MM.1S (cell line): ENCODE measurements around the gene GALNT12.

Experiments
- DNase-seq: peaks from one replicate; pipeline ENCODE4 v3.0.0-alpha.2; 2015
- H2AFZ ChIP-seq: fragments of 300-600 bp; sonication (generic); 2 replicates; pipeline ENCODE4 v1.6.0; 2016; ENCODE audit warnings: antibody characterized with exemption, low read length
- H3F3A ChIP-seq: fragments of 300-600 bp; sonication (generic); 2 replicates; pipeline ENCODE4 v1.6.1; 2016; ENCODE audit warnings: mild to moderate bottlenecking, antibody characterized with exemption, low read length, moderate library complexity, mixed read lengths; ENCODE audit not compliant: insufficient read depth
- H3K27ac ChIP-seq: fragments of 300-600 bp; sonication (generic); 2 replicates; pipeline ENCODE4 v1.5.1; 2016; ENCODE audit warnings: mild to moderate bottlenecking, low read length
- H3K27me3 ChIP-seq: fragments of 300-600 bp; sonication (generic); replicated peaks from 2 replicates; pipeline ENCODE4 v1.6.0; 2016; ENCODE audit warnings: low read length; ENCODE audit not compliant: insufficient read depth
- H3K36me3 ChIP-seq: fragments of 300-600 bp; sonication (generic); replicated peaks from 2 replicates; pipeline ENCODE4 v1.6.1; 2016; ENCODE audit warnings: mild to moderate bottlenecking, low read length, mixed read lengths; ENCODE audit not compliant: insufficient read depth
- H3K4me1 ChIP-seq: fragments of 300-600 bp; sonication (generic); 2 replicates; pipeline ENCODE4 v1.6.1; 2016; ENCODE audit warnings: low read length, mixed read lengths
- H3K4me2 ChIP-seq: fragments of 300-600 bp; sonication (generic); 2 replicates; pipeline ENCODE4 v1.6.0; 2016; ENCODE audit warnings: low read depth, low read length
- H3K4me3 ChIP-seq: fragments of 300-600 bp; sonication (generic); 2 replicates; pipeline ENCODE4 v1.5.1; 2016; ENCODE audit warnings: low read length, mixed read lengths
- H3K79me2 ChIP-seq: fragments of 300-600 bp; sonication (generic); 2 replicates; pipeline ENCODE4 v1.6.1; 2016; ENCODE audit warnings: mixed run types, low read length, mixed read lengths
- H3K9ac ChIP-seq: fragments of 300-600 bp; sonication (generic); 2 replicates; pipeline ENCODE4 v1.6.1; 2016; ENCODE audit warnings: low read length, mixed read lengths
- H3K9me2 ChIP-seq: fragments of 300-600 bp; sonication (generic); replicated peaks from 2 replicates; pipeline ENCODE4 v1.6.1; 2016; ENCODE audit warnings: mild to moderate bottlenecking, low read length, mixed read lengths; ENCODE audit not compliant: insufficient read depth
- H3K9me3 ChIP-seq: fragments of 300-600 bp; sonication (generic); replicated peaks from 2 replicates; pipeline ENCODE4 v1.6.1; 2016; ENCODE audit warnings: mild to moderate bottlenecking, low read length, mixed read lengths; ENCODE audit not compliant: insufficient read depth
- H4K20me1 ChIP-seq: fragments of 300-600 bp; sonication (generic); 2 replicates; pipeline ENCODE4 v1.6.1; 2016; ENCODE audit warnings: mild to moderate bottlenecking, low read length, moderate library complexity, mixed read lengths; ENCODE audit not compliant: insufficient read depth
- CTCF ChIP-seq: fragments of 300-600 bp; sonication (generic); IDR thresholded peaks from 2 replicates; pipeline ENCODE4 v1.5.1; 2016; ENCODE audit warnings: antibody characterized with exemption, low read length, mixed read lengths
- EZH2 ChIP-seq: fragments of 300-600 bp; sonication (generic); optimal IDR thresholded peaks from 2 replicates; pipeline ENCODE3; 2017; ENCODE audit warnings: low read depth, mild to moderate bottlenecking, antibody characterized with exemption, low read length, mixed read lengths
- EZH2phosphoT487 ChIP-seq: fragments of 300-600 bp; sonication (generic); IDR thresholded peaks from 2 replicates; pipeline ENCODE4 v1.6.1; 2018; ENCODE audit warnings: antibody characterized with exemption, low read length

GALNT12 gene

GRCh38 chr9:98807814-98808195, 335 bp downstream of the GALNT12 start:
- H3K27ac ChIP-seq = no peak overlapping the region
- H3K9ac ChIP-seq = no peak overlapping the region; the same call in 1 of the 2 replicates
- no peaks in the 10 kb centered on the region for H3F3A ChIP-seq
- H3K9me2 ChIP-seq = no peaks in the 10 kb centered on the region
- DNase-seq = no peak
- H3K9me3 ChIP-seq = no peaks in the 10 kb centered on the region
- TF ChIP-seq CTCF (no peak), EZH2phosphoT487 (no peak), EZH2 (no peak)
- H4K20me1 ChIP-seq = no peaks in the 10 kb centered on the region
- H3K27me3 ChIP-seq = no peaks in the 10 kb centered on the region
- peak overlapping the region; percentile 80; the same call in 1 of the 2 replicates for H3K4me2 ChIP-seq
- H3K4me1 ChIP-seq = no peaks in the 10 kb centered on the region
- peak overlapping the region; percentile 66 for H3K4me3 ChIP-seq
- H3K36me3 ChIP-seq = no peaks in the 10 kb centered on the region
- no peaks in the 10 kb centered on the region for H3K79me2 ChIP-seq
- peak overlapping the region; percentile 75 for H2AFZ ChIP-seq

DNA sequence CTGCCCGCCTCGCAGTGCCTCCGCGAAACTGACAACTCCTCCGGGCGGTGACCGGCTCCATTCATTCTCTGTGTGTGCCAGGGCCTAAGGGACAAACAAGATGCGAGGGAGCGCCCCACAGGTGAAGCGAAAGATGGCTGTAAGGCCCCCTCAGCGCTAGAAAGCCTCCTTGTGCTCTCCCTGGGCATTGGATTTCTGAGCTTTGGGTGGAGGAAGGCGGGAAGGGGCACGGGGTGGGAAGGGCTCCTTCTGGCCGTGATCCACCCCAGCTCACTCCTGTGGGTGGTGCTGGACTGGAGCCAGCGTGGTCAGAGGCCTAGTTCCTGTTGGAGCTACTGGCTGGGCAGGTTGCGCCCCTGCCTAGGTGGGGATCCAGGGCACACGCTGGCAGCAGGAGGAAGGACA, 943 bp downstream of the GALNT12 start:
- no peaks in the 10 kb centered on the region for H3K9me2 ChIP-seq
- no peaks in the 10 kb centered on the region for H3K4me1 ChIP-seq
- no peaks in the 10 kb centered on the region for H4K20me1 ChIP-seq
- peak overlapping the region; percentile 66; the same call in 1 of the 2 replicates for H3K4me3 ChIP-seq
- H3K79me2 ChIP-seq = no peaks in the 10 kb centered on the region
- H2AFZ ChIP-seq = peak overlapping the region; percentile 75; the same call in 1 of the 2 replicates
- TF ChIP-seq CTCF = no peak
- no peak for TF ChIP-seq EZH2
- no peak for TF ChIP-seq EZH2phosphoT487
- no peak for DNase-seq
- no peaks in the 10 kb centered on the region for H3K36me3 ChIP-seq
- H3K4me2 ChIP-seq = peak overlapping the region; percentile 80; the same call in 1 of the 2 replicates
- no peaks in the 10 kb centered on the region for H3K9me3 ChIP-seq
- no peak overlapping the region for H3K27ac ChIP-seq
- no peak overlapping the region for H3K9ac ChIP-seq
- no peaks in the 10 kb centered on the region for H3K27me3 ChIP-seq
- no peaks in the 10 kb centered on the region for H3F3A ChIP-seq

DNA sequence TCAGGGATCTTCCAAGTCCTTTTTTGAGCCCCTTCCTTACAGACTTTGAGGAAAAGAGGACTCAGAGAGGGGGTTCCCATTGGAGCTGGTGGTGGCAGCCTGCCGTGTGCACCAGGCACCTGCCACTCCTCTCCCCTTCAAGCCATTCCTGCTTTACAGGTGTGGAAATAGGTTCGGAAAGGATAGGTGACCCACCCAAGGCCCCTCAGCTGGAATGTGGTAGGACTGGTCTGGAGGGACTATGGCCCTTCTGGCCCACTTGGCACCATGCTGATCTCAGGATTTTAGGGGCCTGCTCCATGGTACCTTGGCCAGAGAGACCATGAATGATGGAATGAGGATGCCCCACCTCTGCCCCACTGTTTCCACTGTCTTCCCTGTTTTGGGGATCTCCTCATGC, 1.4 kb downstream of the GALNT12 start:
- Histone ChIP-seq H3K27ac (no peak overlapping the region), H3K9ac (no peak overlapping the region), H2AFZ (no peak overlapping the region)

More for the DNA sequence above, 1.4 kb downstream of the GALNT12 start:
- H3F3A ChIP-seq = no peaks in the 10 kb centered on the region
- no peak overlapping the region for H3K4me3 ChIP-seq
- DNase-seq = no peak
- no peaks in the 10 kb centered on the region for H3K9me2 ChIP-seq
- no peak overlapping the region for H3K4me2 ChIP-seq
- no peaks in the 10 kb centered on the region for H3K36me3 ChIP-seq
- H3K9me3 ChIP-seq = no peaks in the 10 kb centered on the region
- no peaks in the 10 kb centered on the region for H4K20me1 ChIP-seq
- no peaks in the 10 kb centered on the region for H3K27me3 ChIP-seq
- TF ChIP-seq EZH2phosphoT487 (no peak), CTCF (no peak), EZH2 (no peak)
- H3K4me1 ChIP-seq = no peaks in the 10 kb centered on the region
- H3K79me2 ChIP-seq = no peaks in the 10 kb centered on the region
